Measurements from ENCODE around the gene F3.

Gene F3

DNA sequence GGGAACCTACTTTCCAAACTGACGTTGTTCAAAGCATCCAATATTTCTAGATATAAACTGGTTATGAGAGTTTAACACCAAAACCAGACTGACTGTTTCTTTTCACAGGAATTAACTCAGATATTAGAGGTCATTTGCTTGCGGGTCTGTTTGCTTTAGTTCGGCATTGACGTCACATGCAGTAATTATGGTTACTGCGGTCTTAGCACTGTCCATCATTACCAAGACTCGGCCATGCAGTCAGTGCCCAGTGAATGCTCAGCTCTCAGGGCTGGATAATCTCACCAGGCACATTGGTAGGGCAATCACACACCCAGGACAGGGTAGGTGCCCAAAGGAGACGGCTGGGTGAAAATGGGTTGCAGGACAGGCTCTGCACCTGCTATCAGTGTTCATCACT lies 9.9 kb upstream of the F3 start:
- DNase-seq, result no peak

- DNase-seq, result no peak
Measured at GRCh38 chr1:94550800-94551241, 9.3 kb upstream of the F3 start.

DNA sequence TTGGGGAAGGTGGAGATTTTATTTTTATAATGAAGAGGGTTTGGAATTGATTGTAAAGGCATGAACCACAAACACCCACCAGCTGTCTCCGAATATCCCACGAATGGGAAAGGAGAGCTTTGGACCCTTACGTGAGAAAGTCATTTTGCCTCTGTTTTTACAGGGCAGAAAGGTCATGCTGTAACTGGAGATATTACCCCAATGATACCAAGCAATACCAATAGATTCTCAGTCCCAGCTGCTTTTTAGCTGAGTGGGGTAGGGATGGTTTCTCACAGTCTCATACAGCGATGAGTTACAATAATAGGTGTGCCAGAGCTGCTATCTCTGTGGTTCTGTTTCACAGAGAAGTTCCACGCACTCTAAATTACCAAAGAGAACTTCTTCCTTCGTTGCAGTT lies 8.8 kb upstream of the F3 start:
- DNase-seq, result no peak

DNA sequence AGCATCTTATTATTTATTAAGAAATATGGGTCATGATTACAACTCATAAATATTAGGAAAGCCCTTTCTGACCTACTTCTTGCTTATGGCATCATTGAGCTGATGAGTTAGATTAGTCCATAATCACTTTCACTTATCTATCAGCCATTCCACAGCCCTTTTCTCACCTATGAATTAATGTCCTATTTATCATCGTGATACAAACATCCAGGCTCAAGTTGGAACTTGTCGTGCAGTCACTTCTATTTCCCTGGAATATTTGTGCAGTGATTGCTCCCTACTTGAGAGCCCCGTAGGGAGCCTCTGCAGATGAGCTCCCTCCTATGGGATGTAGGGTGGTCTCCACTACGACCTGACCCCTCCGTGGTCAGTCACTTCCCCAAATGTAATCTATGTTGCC lies 8.1 kb upstream of the F3 start:
- no peak for DNase-seq

- DNase-seq, result no peak
Measured at GRCh38 chr1:94544706-94545490, 3.3 kb upstream of the F3 start.

GRCh38 chr1:94543893-94544635 lies 2.5 kb upstream of the F3 start:
- DNase-seq, result no peak

DNA sequence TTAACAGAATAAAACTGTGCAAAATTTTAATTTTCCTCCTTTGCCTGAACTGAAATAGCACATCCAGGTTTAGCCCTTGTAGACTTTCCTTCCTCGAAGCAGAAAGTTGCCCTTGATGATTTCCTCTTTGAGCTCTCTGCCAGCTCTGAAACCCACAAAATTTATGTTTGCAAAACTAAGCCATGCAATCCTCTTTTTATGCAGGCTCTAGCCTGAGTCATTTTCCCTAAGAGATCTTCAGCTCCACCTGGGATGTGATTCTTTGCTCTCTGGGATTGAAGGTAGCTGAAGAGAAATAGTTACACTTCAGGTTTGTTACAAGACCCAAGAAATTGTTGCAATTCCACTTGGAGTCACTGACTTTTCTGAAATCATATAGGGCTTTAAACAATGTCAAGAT lies 1.4 kb upstream of the F3 start:
- DNase-seq, result no peak

GRCh38 chr1:94542088-94542870 lies 720 bp upstream of the F3 start:
- DNase-seq, result no peak

- DNase-seq, result no peak
Measured at GRCh38 chr1:94540440-94541245, 916 bp downstream of the F3 start.

DNA sequence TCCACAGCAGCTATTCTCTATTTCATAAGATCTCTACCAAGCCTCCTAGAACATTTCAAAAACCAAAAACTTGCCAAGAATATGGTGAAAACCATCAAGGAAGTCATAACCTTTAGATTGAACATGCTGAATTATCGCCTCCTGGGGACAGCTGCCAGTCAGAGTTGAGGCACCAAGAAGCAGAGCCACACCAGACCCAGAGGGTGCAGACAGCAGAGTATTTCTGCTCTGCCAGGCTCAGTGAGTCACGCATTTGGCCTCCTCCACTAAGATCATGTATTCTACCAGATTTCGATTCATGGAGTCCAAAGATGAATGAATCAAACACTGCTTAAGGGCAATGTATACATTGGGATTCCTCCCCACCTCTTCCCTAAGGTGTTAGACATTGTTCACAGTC lies 2.1 kb downstream of the F3 start:
- no peak for DNase-seq

- DNase-seq, result no peak
Measured at GRCh38 chr1:94538243-94538827, 3.2 kb downstream of the F3 start.

DNA sequence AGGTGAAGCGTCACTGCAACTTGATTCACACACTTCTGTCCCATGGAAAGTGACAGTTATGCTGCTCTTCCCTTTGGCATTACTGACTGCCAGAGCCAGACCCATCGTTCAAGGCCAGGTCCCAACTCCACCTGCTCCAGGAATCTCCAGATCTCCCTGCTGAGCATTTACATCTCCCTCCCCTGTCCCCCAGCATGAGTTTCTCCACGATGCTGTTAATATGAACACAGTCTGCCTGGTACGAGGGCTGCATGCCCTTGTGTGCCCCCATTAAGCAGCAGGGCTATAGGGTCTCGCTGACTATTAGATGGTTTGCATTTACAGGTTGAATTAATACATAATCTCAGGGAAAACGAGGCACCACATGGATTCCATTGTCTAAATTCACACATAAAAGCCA lies 4.3 kb downstream of the F3 start:
- DNase-seq, result no peak

DNA sequence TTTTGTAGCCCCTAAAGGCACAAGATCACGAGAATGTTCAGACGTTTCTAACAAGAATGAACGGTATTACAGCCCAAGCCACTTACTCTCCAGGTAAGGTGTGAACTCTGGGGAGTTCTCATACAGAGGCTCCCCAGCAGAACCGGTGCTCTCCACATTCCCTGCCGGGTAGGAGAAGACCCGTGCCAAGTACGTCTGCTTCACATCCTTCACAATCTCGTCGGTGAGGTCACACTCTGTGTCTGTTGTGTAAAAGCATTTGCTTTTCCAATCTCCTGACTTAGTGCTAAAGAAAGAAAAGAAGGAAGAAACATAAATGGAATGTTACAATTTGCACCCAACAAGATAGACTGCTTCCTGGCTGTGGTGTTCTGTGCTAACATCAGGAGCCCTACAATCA lies 5.7 kb downstream of the F3 start:
- no peak for DNase-seq

DNA sequence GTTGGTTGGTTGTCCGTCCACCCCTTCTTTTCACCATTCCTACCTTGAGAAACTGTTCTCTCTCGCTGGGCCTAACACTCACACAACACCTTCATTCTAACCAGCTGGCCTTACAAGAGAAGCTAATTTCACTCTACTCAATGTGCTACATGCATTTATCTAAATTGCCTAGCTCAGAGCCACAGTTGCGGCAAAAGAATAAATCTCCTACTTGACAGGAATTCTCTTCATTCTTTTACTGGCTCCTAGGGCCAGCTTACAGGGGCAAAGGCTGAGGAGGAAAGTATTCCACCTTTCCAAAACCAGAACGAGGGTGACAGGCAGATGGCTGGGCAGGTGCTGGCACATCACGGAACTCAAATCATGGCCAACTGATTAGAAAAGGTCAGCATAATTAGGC lies 6.5 kb downstream of the F3 start:
- DNase-seq, result no peak

GRCh38 chr1:94532077-94532476 lies 9.5 kb downstream of the F3 start:
- no peak for DNase-seq

- DNase-seq, result no peak
Measured at GRCh38 chr1:94531664-94532063, 9.9 kb downstream of the F3 start.

DNA sequence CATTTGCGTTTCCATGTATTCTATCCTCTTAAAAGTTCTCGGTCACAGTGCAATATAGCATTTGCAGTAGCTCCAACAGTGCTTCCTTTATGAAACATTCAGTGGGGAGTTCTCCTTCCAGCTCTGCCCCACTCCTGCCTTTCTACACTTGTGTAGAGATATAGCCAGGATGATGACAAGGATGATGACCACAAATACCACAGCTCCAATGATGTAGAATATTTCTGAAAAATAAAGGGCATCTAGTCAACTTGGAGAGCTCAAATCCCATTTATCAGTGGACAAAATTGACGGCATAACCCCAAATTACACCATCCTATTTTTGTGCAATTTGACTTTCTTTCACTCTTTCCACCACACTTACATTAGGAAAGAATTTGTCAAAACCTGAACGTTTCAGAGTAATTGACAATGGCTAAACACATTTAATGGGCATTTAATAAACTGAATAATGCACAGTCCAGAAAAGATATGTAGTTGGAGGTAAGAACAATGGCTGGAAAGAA lies 11.1 kb downstream of the F3 start:
- DNase-seq, result no peak

GRCh38 chr1:94529416-94529815 lies 12.1 kb downstream of the F3 start:
- no peak for DNase-seq

DNA sequence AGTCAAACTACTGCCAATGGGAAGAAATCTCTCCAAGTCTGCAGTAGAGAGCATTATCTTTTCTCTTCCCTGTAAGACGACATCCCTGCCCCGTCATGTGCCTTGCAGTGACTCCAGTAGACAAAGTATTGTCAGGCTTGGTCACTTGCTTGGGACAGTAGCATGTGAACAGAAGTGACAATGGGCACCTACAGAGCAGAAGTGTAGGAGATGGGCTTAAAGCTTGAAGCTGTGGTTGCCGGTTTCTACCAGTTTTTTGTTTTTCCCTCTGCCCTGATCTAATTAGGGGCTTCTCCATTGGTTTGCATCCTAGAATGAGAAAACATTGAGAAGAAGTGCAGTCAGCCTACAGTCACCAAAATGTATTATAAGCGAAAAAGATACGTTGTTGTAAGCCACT lies 12.7 kb downstream of the F3 start:
- no peak for DNase-seq

- DNase-seq, result no peak
Measured at GRCh38 chr1:94528299-94528698, 13.3 kb downstream of the F3 start.

DNA sequence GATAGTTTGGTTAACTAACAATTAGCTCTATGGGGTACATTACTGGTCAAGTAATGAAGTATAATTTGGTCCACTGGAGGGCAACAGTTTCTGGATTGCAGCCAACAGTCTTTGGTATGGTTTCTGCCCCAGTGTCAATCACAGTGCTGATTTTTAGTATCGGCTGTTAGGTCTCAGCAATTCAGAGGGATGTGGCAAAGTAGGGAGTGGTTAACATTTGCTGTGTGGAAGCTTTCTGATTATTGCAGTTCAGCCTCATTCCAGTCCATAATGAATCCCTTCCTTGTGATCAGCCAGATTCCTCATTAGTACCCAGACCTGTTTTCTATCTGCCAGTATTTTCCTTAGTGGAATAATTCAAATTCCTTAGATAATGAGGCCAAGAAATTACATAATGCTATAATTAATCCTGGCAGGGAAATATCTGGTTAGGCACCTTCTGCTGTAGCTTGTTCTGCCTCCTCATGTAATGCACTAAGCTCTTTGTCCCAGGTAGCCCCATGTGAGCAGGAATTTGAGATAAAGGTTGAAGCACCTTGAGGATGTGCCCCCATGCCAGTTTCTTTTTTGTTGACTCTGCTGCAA lies 14.0 kb downstream of the F3 start:
- DNase-seq, result no peak
